T-cell (primary cell): Measurements from ENCODE around the gene DSCAM. TPM values are rescaled to one million over a fixed set of nuclear protein-coding genes. Genes with fewer than 3 reads are reported as not detected.
A peak's percentile ranks its signal among the peaks of the same experiment; 100 is the strongest.
"Not testable (repeated sequence)": the region's sequence is repeated elsewhere in the genome, so short reads cannot be mapped to it uniquely, and the experiment has no call there.

Experiments used
- ATAC-seq, 4 experiments: fragments of 200-7000 bp in 3 of 4; fragments of 150-1000 bp in 1 of 4; cut with Tn5 transposase; replicated peaks in 1 of 4; 1 replicate in 3 of 4; 2 replicates in 1 of 4; pipeline ENCODE4 v1.10.0; 2021; ENCODE audit warnings: moderate library complexity in 3 of 4, mild to moderate bottlenecking in 2 of 4, moderate number of reproducible peaks in 1 of 4
- CTCF ChIA-PET, 2 donors: fragments of 300-600 bp; sonication (Branson Sonifier 250); formaldehyde crosslinking; loops; one replicate each; lab custom pipeline; 2022; ENCODE audit warnings: antibody characterized with exemption in 2 of 2; lab: Charles Lee
- POLR2A ChIA-PET, 2 donors: fragments of 300-600 bp; sonication (Branson Sonifier 250); formaldehyde crosslinking; loops; one replicate each; lab custom pipeline; 2022; ENCODE audit warnings: antibody characterized with exemption in 2 of 2; lab: Charles Lee
- DNase-seq, 35 experiments: peaks; one replicate each; pipeline versions ENCODE4 v3.0.0 to v3.0.0-alpha.2; 2013 to 2023
- H3K27ac ChIP-seq: one replicate; pipeline ENCODE4 v1.5.1; 2013; ENCODE audit warnings: low read length
- H3K27me3 ChIP-seq, 2 experiments: replicated peaks in 1 of 2; 1 replicate in 1 of 2; 2 replicates in 1 of 2; pipeline versions ENCODE4 v1.6.1 to v1.7.0; 2013; ENCODE audit warnings: low read length in 1 of 2, mixed read lengths in 1 of 2; ENCODE audit not compliant: control insufficient read depth in 2 of 2, insufficient read depth in 2 of 2; ENCODE audit errors: extremely low read depth in 1 of 2
- H3K36me3 ChIP-seq, 2 donors: 1 replicate in 1 of 2; 2 replicates in 1 of 2; pipeline versions ENCODE4 v1.6.1 to v1.7.0; 2013; ENCODE audit warnings: low read length in 1 of 2; ENCODE audit not compliant: control insufficient read depth in 2 of 2, insufficient read depth in 1 of 2; ENCODE audit errors: extremely low read depth in 1 of 2
- H3K4me1 ChIP-seq, 2 experiments: 1 replicate in 1 of 2; 2 replicates in 1 of 2; pipeline versions ENCODE4 v1.6.1 to v1.7.0; 2013; ENCODE audit warnings: low read length in 2 of 2, mixed read lengths in 1 of 2; ENCODE audit not compliant: insufficient read depth in 2 of 2, control insufficient read depth in 1 of 2; ENCODE audit errors: extremely low read depth in 1 of 2
- H3K4me3 ChIP-seq, 2 donors: 1 replicate in 1 of 2; 2 replicates in 1 of 2; pipeline versions ENCODE4 v1.5.1 to v1.7.0; 2013; ENCODE audit warnings: mild to moderate bottlenecking in 2 of 2, low read length in 1 of 2, moderate library complexity in 1 of 2; ENCODE audit not compliant: control insufficient read depth in 1 of 2; ENCODE audit errors: extremely low read depth in 1 of 2
- H3K9me3 ChIP-seq: 2 replicates; pipeline ENCODE4 v1.7.0; 2013
- H3K27ac Mint-ChIP-seq, 2 donors: one replicate each; pipeline ENCODE4 v1.8.0; 2020 to 2021; ENCODE audit warnings: mild to moderate bottlenecking in 2 of 2, mixed read lengths in 2 of 2
- H3K27me3 Mint-ChIP-seq, 2 donors: one replicate each; pipeline ENCODE4 v1.8.0; 2021 to 2022; ENCODE audit warnings: mixed read lengths in 2 of 2
- H3K36me3 Mint-ChIP-seq: one replicate; pipeline ENCODE4 v1.8.0; 2021; ENCODE audit warnings: mixed read lengths
- H3K4me1 Mint-ChIP-seq, 3 donors: one replicate each; pipeline ENCODE4 v1.8.0; 2020 to 2022; ENCODE audit warnings: mixed read lengths in 3 of 3, mild to moderate bottlenecking in 1 of 3
- H3K4me3 Mint-ChIP-seq, 3 donors: one replicate each; pipeline ENCODE4 v1.8.0; 2020 to 2022; ENCODE audit warnings: mild to moderate bottlenecking in 3 of 3, mixed read lengths in 3 of 3, moderate library complexity in 3 of 3
- H3K9me3 Mint-ChIP-seq, 3 donors: one replicate each; pipeline ENCODE4 v1.8.0; 2020 to 2022; ENCODE audit warnings: mixed read lengths in 3 of 3
- WGBS: methylation state at CpG from one replicate; pipeline ENCODE4 v1.1.5; 2013; ENCODE audit warnings: missing lambda C conversion rate; ENCODE audit not compliant: insufficient coverage; 5-methylcytosine and 5-hydroxymethylcytosine counted together
- total RNA-seq, 35 experiments: library from RNA in 6 of 35; stranded (reverse) in 6 of 35; fragments of 120-200 nt in 1 of 35; gene quantifications; one replicate each; pipeline versions ENCODE4 v1.2.1 to v1.2.4 and lab custom pipeline; 2013 to 2026

DSCAM gene
- total RNA-seq = not detected
- 0.02 TPM for total RNA-seq (2013)
- total RNA-seq (lab: John Stamatoyannopoulos, UW) = 0 reads per million in 29 experiments

DNA sequence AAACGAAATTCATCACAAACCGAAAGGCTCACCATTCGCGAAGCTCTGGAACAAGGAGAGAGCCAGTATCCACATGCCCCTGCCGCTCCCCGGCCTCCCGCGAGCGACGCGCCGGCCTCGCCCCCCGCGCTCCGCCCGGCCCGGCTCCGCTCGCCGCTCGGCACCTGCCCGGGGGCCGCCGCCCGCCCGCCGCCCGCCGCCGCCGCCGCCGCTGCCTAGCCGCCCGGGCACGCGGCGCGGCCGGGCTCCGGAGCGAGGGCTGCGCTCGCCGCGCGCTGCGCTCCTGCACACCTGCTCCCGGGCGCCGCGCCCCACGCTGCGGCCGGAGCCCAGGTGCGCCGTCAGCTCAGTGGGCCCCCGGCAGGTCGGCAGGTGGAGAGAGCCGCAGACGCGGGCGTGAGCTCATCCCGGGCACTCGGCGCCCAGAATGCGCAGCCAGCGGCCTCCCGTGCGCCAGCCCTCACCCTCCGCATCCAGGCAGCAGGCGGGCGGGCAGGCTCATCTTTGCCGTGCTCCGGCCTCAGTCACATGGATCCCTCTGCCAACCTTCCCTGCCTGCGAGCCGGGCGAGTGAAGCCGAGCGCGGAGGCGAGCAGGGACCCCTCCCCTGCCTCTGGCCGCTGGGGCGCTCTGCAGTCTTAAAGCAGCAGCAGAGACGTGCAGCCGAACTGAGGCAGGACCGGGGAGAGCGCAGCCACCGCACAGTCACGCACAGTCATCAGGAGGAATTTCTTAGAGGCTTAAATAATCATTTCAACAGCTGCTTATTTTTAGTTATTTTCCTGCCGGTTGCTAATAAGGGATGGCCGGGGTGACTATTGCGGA, at the start of gene DSCAM:
TSS of gene DSCAM (minus strand) at position 572 of the 825 bp plus-strand sequence. CDS start at position 75, 497 bp downstream.
- H3K4me3 Mint-ChIP-seq = peak within 1 kb of the TSS in 1 of 3 donors; percentile 19
- WGBS = 9% methylated on average over 73 of the region's 94 CpGs
- H3K27me3 ChIP-seq = peaks cover 5 to 23% of the 10 kb centered on the region in 2 experiments
- no peak within 1 kb of the TSS for H3K27ac Mint-ChIP-seq
- no peak for DNase-seq
- H3K36me3 Mint-ChIP-seq = no peaks in the 10 kb centered on the region
- ChIA-PET CTCF (no interaction called here), POLR2A (no interaction called here)
- peaks cover 0 to 7% (median 1%) of the 10 kb centered on the region in 3 donors for H3K4me1 Mint-ChIP-seq
- no peak within 1 kb of the TSS for H3K27ac ChIP-seq
- no peak for ATAC-seq
- H3K4me1 ChIP-seq = no peaks in the 10 kb centered on the region
- no peaks in the 10 kb centered on the region for H3K9me3 Mint-ChIP-seq
- H3K9me3 ChIP-seq = no peaks in the 10 kb centered on the region
- H3K36me3 ChIP-seq = no peaks in the 10 kb centered on the region
- no peak within 1 kb of the TSS for H3K4me3 ChIP-seq
- H3K27me3 Mint-ChIP-seq = peaks cover 38 to 44% of the 10 kb centered on the region in 2 donors

DNA sequence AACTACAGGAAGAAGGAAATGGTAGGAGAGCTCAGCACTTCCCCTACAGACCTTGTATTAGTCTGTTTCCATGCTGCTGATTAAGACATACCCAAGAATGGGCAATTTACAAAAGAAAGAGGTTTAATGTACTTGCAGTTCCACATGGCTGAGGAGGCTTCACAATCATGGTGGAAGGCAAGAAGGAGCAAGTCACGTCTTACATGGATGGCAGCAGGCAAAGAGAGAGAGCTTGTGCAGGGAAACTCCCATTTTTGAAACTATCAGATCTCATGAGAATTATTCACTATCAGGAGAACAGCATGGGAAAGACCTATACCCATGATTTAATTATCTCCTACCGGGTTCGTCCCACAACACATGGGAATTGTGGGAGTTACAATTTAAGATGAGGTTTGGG, 48.7 kb upstream of the DSCAM start:
- H3K27ac Mint-ChIP-seq, H3K27me3 Mint-ChIP-seq, H3K36me3 Mint-ChIP-seq, H3K36me3 ChIP-seq, H3K9me3 ChIP-seq, POLR2A ChIA-PET, ATAC-seq, H3K4me1 ChIP-seq, H3K4me1 Mint-ChIP-seq, H3K4me3 ChIP-seq, H3K4me3 Mint-ChIP-seq, H3K27ac ChIP-seq, H3K27me3 ChIP-seq, DNase-seq: not testable (repeated sequence)
- no CpG with 5 or more reads among the region's 3 CpGs for WGBS
- CTCF ChIA-PET = interaction anchor here in 1 of 2 donors (0.6 kb wide), 1 partner anchor 77 kb away, joined by 5 read pairs; no protein-coding TSS in a partner anchor
- peaks cover 12 to 20% (median 17%) of the 10 kb centered on the region in 3 donors for H3K9me3 Mint-ChIP-seq

DNA sequence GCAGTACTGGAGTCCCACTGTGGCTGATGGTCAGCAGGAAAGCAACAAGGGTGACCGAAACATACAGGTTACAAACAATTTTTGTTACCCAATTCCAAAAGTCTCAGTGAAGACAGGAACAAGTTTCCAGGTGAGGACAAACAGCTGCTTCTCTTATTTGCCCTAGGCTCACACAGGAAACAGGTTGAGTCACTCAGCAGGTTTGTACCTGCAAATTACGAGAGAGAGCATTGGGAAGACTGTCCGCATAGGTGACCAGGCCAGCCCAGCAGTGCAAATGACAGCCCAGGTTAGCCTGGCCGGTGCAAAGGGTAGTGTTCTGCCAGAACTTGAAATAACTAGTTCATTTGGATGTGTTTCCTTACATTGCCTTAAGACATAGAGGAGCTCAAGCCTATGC, 40.0 kb upstream of the DSCAM start:
- Histone ChIP-seq H3K27me3 (peaks cover 0 to 3% of the 10 kb centered on the region in 2 experiments), H3K36me3 (no peaks in the 10 kb centered on the region), H3K4me3 (no peak overlapping the region), H3K27ac (no peak overlapping the region), H3K9me3 (no peaks in the 10 kb centered on the region), H3K4me1 (no peaks in the 10 kb centered on the region)
- Mint-ChIP-seq H3K9me3 (peaks cover 2 to 6% (median 4%) of the 10 kb centered on the region in 3 donors), H3K36me3 (no peaks in the 10 kb centered on the region), H3K4me3 (no peak overlapping the region), H3K27me3 (peaks cover 0 to 2% of the 10 kb centered on the region in 2 donors), H3K4me1 (no peaks in the 10 kb centered on the region), H3K27ac (no peak overlapping the region)
- ChIA-PET POLR2A (no interaction called here), CTCF (no interaction called here)
- 81% methylated on average over 3 of the region's 4 CpGs for WGBS
- DNase-seq (no peak), ATAC-seq (no peak)

- Mint-ChIP-seq H3K9me3 (peaks cover 2 to 6% (median 4%) of the 10 kb centered on the region in 3 donors), H3K4me1 (no peaks in the 10 kb centered on the region), H3K27me3 (peaks cover 0 to 4% of the 10 kb centered on the region in 2 donors), H3K36me3 (no peaks in the 10 kb centered on the region), H3K4me3 (no peak overlapping the region), H3K27ac (no peak overlapping the region)
- Histone ChIP-seq H3K27ac (no peak overlapping the region), H3K4me1 (no peaks in the 10 kb centered on the region), H3K27me3 (peaks cover 0 to 3% of the 10 kb centered on the region in 2 experiments), H3K9me3 (no peaks in the 10 kb centered on the region), H3K36me3 (no peaks in the 10 kb centered on the region), H3K4me3 (no peak overlapping the region)
- DNase-seq = no peak
- POLR2A ChIA-PET = no interaction called here
- no peak for ATAC-seq
- no CpG with 5 or more reads among the region's 3 CpGs for WGBS
- CTCF ChIA-PET = no interaction called here
Observed at GRCh38 chr21:40886006-40886405, 39.0 kb upstream of the DSCAM start.

DNA sequence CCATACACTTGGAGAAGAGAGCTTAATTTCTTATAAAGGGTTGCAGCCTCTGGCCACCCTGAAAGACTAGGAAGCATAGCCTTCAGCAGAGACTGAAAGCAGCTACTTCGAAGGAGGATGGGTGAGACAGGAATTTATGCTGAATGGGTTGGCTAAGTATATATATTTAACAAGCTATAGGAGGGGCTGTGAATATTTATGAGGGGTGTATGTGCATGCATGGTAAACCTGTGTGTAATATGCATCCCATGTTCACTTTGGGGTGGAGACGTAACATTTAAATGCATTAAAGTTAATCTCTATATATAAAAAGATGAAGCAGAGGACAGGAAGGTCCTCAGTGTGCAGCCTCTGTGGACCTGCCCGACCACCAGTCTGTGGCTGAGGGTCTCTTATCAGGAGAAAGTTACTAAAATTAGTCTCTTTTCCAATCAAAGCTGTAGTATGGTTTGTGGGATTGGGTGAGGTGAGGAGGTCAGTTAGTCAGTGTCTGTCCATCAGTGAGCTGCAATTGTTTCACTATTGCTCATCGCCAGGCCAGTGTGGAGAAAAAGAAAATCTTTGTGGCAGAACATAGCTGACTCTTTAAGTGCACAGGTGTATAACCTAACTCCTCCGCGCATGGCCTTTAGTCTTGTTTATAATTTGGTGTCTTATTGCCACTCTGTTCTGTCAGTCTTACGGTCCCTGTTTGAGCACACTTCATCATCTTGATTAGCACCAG, 35.4 kb upstream of the DSCAM start:
- Histone ChIP-seq H3K36me3 (no peaks in the 10 kb centered on the region), H3K27ac (no peak overlapping the region), H3K4me3 (no peak overlapping the region), H3K9me3 (no peaks in the 10 kb centered on the region), H3K4me1 (no peaks in the 10 kb centered on the region), H3K27me3 (no peaks in the 10 kb centered on the region)
- H3K36me3 Mint-ChIP-seq = no peaks in the 10 kb centered on the region
- no peak overlapping the region for H3K4me3 Mint-ChIP-seq
- ChIA-PET POLR2A (no interaction called here), CTCF (no interaction called here)
- ATAC-seq = no peak
- WGBS = 69% methylated on average over 2 of the region's 7 CpGs
- H3K27ac Mint-ChIP-seq = no peak overlapping the region
- DNase-seq = no peak
- H3K9me3 Mint-ChIP-seq = peaks cover 2 to 10% (median 4%) of the 10 kb centered on the region in 3 donors
- H3K4me1 Mint-ChIP-seq = no peaks in the 10 kb centered on the region
- peaks cover 0 to 4% of the 10 kb centered on the region in 2 donors for H3K27me3 Mint-ChIP-seq

- Histone ChIP-seq H3K27me3 (no peaks in the 10 kb centered on the region), H3K4me1 (no peaks in the 10 kb centered on the region), H3K9me3 (no peaks in the 10 kb centered on the region), H3K27ac (no peak overlapping the region), H3K36me3 (no peaks in the 10 kb centered on the region), H3K4me3 (no peak overlapping the region)
- Mint-ChIP-seq H3K4me3 (no peak overlapping the region), H3K36me3 (no peaks in the 10 kb centered on the region), H3K27ac (no peak overlapping the region), H3K27me3 (peaks cover 0 to 4% of the 10 kb centered on the region in 2 donors), H3K4me1 (no peaks in the 10 kb centered on the region), H3K9me3 (peaks cover 2 to 12% (median 4%) of the 10 kb centered on the region in 3 donors)
- ATAC-seq (no peak), DNase-seq (no peak)
- POLR2A ChIA-PET = no interaction called here
- no CpG with 5 or more reads among the region's 2 CpGs for WGBS
- CTCF ChIA-PET = no interaction called here
Observed at GRCh38 chr21:40881767-40882166, 34.8 kb upstream of the DSCAM start.
